ENCODE results near the gene PTH1R.
A peak's percentile ranks its signal among the peaks of the same experiment; 100 is the strongest.

PTH1R gene

GRCh38 chr3:46864061-46864881 lies 13.2 kb upstream of the PTH1R start:
- DNase-seq (ENCODE audit: low read depth), result no peak

- no peak for DNase-seq (ENCODE audit: low read depth)
Measured at GRCh38 chr3:46865031-46865507, 12.5 kb upstream of the PTH1R start.

GRCh38 chr3:46865546-46865945 lies 12.0 kb upstream of the PTH1R start:
- DNase-seq (ENCODE audit: low read depth), result no peak

- no peak for DNase-seq (ENCODE audit: low read depth)
Measured at GRCh38 chr3:46866032-46866595, 11.4 kb upstream of the PTH1R start.

- DNase-seq (ENCODE audit: low read depth), result peak; percentile 78
Measured at GRCh38 chr3:46866720-46867549, 10.6 kb upstream of the PTH1R start.

GRCh38 chr3:46867550-46867898 lies 10.0 kb upstream of the PTH1R start:
- DNase-seq (ENCODE audit: low read depth), result no peak

- no peak for DNase-seq (ENCODE audit: low read depth)
Measured at GRCh38 chr3:46868287-46868686, 9.2 kb upstream of the PTH1R start.

GRCh38 chr3:46868948-46869347 lies 8.6 kb upstream of the PTH1R start:
- no peak for DNase-seq (ENCODE audit: low read depth)

GRCh38 chr3:46869440-46869839 lies 8.1 kb upstream of the PTH1R start:
- DNase-seq (ENCODE audit: low read depth), result no peak

GRCh38 chr3:46870651-46871050 lies 6.9 kb upstream of the PTH1R start:
- no peak for DNase-seq (ENCODE audit: low read depth)

- no peak for DNase-seq (ENCODE audit: low read depth)
Measured at GRCh38 chr3:46871222-46871621, 6.3 kb upstream of the PTH1R start.

- DNase-seq (ENCODE audit: low read depth), result no peak
Measured at GRCh38 chr3:46873521-46873920, 4.0 kb upstream of the PTH1R start.

GRCh38 chr3:46874430-46874829 lies 3.1 kb upstream of the PTH1R start:
- no peak for DNase-seq (ENCODE audit: low read depth)

- no peak for DNase-seq (ENCODE audit: low read depth)
Measured at GRCh38 chr3:46875560-46875959, 2.0 kb upstream of the PTH1R start.

- no peak for DNase-seq (ENCODE audit: low read depth)
Measured at GRCh38 chr3:46876313-46877300, 914 bp upstream of the PTH1R start.

- no peak for DNase-seq (ENCODE audit: low read depth)
Measured at GRCh38 chr3:46878781-46879436, 1.4 kb downstream of the PTH1R start.

- no peak for DNase-seq (ENCODE audit: low read depth)
Measured at GRCh38 chr3:46880884-46881595, 3.5 kb downstream of the PTH1R start.

- no peak for DNase-seq (ENCODE audit: low read depth)
Measured at GRCh38 chr3:46881596-46882376, 4.3 kb downstream of the PTH1R start.

- DNase-seq (ENCODE audit: low read depth), result no peak
Measured at GRCh38 chr3:46882377-46883053, 5.0 kb downstream of the PTH1R start.
